ENCODE measurements around the gene CUZD1.

Gene CUZD1

DNA sequence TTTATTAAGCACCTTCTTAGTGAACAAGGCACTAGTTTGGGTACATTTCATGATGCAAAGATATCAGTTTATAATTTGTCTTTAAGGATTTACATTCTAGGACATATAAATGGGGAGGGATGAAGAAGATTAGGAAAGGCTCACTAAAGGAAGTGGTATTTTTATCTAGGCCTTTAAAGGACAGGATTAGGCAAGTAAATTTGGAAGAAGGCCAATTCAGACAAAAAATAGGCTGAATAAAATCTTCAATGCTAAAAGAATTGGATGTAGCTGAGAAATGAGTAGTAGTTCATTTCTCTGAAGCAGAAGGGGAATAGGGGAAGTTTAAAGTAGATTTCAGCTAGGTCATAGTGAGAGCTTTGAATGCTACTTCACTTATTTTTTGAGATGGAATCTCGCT is 38.5 kb upstream of the CUZD1 start:
- no peak for ATAC-seq
- no peak for TF ChIP-seq TOX (CRISPR knock-in tag; IDR thresholded peaks at IDR 0.05; ENCODE audit: borderline replicate concordance)

DNA sequence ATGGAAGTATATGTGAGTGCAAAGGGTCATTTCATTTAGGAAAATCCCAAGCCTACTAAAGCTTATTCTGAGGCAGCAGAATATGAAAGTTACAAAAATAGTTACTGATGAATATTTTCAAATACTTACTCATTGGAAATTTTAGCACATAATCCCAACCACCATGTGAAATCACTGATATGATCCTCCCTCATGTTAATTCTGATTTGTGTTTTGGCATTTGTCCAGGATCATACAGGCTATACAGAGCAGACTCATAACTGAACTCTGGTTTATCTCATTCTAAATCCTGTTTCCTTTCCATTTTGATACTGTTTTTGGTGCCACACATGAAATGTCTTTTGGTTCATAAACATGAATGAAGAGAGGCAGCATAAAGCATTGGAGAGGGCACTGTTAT is 37.1 kb upstream of the CUZD1 start:
- no peak for TF ChIP-seq ZNF565 (CRISPR knock-in tag; conservative IDR thresholded peaks at IDR 0.05; ENCODE audit: low read depth)
- TF ChIP-seq, protein P1, sequence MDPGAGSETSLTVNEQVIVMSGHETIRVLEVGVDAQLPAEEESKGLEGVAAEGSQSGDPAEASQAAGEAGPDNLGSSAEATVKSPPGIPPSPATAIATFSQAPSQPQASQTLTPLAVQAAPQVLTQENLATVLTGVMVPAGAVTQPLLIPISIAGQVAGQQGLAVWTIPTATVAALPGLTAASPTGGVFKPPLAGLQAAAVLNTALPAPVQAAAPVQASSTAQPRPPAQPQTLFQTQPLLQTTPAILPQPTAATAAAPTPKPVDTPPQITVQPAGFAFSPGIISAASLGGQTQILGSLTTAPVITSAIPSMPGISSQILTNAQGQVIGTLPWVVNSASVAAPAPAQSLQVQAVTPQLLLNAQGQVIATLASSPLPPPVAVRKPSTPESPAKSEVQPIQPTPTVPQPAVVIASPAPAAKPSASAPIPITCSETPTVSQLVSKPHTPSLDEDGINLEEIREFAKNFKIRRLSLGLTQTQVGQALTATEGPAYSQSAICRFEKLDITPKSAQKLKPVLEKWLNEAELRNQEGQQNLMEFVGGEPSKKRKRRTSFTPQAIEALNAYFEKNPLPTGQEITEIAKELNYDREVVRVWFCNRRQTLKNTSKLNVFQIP (CRISPR knock-in tag; IDR thresholded peaks at IDR 0.05; ENCODE audit: borderline replicate concordance, low read depth), result no peak
- no peak for TF ChIP-seq TCF4 (CRISPR knock-in tag; IDR thresholded peaks at IDR 0.05; ENCODE audit: borderline replicate concordance)
- TF ChIP-seq ESRRG (CRISPR knock-in tag; IDR thresholded peaks at IDR 0.05), result no peak
- TF ChIP-seq PPARA (CRISPR knock-in tag; IDR thresholded peaks at IDR 0.05; ENCODE audit: borderline replicate concordance), result no peak
- TF ChIP-seq, protein P2, sequence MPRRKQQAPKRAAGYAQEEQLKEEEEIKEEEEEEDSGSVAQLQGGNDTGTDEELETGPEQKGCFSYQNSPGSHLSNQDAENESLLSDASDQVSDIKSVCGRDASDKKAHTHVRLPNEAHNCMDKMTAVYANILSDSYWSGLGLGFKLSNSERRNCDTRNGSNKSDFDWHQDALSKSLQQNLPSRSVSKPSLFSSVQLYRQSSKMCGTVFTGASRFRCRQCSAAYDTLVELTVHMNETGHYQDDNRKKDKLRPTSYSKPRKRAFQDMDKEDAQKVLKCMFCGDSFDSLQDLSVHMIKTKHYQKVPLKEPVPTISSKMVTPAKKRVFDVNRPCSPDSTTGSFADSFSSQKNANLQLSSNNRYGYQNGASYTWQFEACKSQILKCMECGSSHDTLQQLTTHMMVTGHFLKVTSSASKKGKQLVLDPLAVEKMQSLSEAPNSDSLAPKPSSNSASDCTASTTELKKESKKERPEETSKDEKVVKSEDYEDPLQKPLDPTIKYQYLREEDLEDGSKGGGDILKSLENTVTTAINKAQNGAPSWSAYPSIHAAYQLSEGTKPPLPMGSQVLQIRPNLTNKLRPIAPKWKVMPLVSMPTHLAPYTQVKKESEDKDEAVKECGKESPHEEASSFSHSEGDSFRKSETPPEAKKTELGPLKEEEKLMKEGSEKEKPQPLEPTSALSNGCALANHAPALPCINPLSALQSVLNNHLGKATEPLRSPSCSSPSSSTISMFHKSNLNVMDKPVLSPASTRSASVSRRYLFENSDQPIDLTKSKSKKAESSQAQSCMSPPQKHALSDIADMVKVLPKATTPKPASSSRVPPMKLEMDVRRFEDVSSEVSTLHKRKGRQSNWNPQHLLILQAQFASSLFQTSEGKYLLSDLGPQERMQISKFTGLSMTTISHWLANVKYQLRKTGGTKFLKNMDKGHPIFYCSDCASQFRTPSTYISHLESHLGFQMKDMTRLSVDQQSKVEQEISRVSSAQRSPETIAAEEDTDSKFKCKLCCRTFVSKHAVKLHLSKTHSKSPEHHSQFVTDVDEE (CRISPR knock-in tag; IDR thresholded peaks at IDR 0.05), result no peak
- no peak for TF ChIP-seq ISL1 (CRISPR knock-in tag; IDR thresholded peaks at IDR 0.05)
- TF ChIP-seq ZC3H10 (CRISPR knock-in tag; IDR thresholded peaks at IDR 0.05), result no peak
- no peak for TF ChIP-seq ZFP3 (CRISPR knock-in tag; IDR thresholded peaks at IDR 0.05)
- no peak for TF ChIP-seq RARB (CRISPR knock-in tag; IDR thresholded peaks at IDR 0.05)
- TF ChIP-seq, protein P3, sequence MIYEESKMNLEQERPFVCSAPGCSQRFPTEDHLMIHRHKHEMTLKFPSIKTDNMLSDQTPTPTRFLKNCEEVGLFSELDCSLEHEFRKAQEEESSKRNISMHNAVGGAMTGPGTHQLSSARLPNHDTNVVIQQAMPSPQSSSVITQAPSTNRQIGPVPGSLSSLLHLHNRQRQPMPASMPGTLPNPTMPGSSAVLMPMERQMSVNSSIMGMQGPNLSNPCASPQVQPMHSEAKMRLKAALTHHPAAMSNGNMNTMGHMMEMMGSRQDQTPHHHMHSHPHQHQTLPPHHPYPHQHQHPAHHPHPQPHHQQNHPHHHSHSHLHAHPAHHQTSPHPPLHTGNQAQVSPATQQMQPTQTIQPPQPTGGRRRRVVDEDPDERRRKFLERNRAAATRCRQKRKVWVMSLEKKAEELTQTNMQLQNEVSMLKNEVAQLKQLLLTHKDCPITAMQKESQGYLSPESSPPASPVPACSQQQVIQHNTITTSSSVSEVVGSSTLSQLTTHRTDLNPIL (CRISPR knock-in tag; IDR thresholded peaks at IDR 0.05; ENCODE audit: low read depth), result no peak
- TF ChIP-seq ZNF70 (CRISPR knock-in tag; IDR thresholded peaks at IDR 0.05), result no peak
- TF ChIP-seq SNAI2 (CRISPR knock-in tag; IDR thresholded peaks at IDR 0.05), result no peak
- TF ChIP-seq, protein P4, sequence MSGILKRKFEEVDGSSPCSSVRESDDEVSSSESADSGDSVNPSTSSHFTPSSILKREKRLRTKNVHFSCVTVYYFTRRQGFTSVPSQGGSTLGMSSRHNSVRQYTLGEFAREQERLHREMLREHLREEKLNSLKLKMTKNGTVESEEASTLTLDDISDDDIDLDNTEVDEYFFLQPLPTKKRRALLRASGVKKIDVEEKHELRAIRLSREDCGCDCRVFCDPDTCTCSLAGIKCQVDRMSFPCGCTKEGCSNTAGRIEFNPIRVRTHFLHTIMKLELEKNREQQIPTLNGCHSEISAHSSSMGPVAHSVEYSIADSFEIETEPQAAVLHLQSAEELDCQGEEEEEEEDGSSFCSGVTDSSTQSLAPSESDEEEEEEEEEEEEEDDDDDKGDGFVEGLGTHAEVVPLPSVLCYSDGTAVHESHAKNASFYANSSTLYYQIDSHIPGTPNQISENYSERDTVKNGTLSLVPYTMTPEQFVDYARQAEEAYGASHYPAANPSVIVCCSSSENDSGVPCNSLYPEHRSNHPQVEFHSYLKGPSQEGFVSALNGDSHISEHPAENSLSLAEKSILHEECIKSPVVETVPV (CRISPR knock-in tag; IDR thresholded peaks at IDR 0.05), result no peak
- no peak for TF ChIP-seq GLIS3 (CRISPR knock-in tag; IDR thresholded peaks at IDR 0.05)
- no peak for TF ChIP-seq TOX (CRISPR knock-in tag; IDR thresholded peaks at IDR 0.05; ENCODE audit: borderline replicate concordance)
- TF ChIP-seq OSR1 (CRISPR knock-in tag; IDR thresholded peaks at IDR 0.05), result no peak
- no peak for TF ChIP-seq CSDC2 (CRISPR knock-in tag; IDR thresholded peaks at IDR 0.05)
- ATAC-seq, result no peak

DNA sequence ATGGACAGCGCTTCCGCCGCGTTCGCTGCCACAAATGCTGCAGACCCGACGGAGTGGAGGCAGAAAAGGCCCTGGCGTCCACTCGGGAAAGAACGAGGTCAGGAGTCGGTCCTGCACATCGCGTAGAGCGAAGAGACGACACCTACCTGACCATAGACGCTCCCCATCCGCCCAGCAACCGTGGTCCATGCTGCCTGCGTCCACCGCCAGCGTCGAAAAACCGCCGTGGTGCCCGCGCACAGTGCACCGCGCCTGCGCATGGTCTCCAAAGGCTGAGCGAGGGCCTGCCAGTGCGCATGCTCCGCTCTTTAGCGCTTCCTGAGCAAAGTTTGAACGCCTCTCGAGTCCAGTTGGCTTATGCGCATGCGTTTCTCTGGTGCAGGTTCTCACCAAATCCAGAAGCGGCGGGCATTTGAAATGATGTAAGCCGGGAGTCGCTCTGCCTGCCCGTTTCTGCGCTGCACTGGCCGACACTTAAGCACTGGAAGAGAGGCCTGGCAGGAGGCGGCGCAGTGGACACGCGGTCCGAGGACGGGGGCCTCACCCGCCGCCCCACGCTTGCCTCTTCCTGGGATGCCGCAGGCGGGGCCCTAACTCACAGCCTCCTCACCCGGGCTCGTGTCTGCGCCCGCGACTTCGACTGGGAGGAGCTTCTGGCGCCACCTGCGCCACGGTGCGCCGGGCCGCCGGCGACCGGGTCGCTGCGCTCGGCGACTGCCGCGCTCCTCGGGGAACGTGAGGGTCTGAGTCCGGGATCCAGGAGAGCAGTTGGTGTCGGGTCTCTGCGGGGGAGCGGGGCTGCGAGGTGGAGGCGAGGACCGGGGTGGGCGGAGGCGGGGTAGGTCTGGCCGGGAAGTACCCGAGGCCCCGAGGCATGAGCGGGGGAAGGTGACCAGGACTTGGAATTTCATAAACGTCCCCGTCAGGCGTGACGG is 33.9 kb upstream of the CUZD1 start, which contains the start of gene FAM24B:
Gene FAM24B, minus strand, starts transcription at position 243 of the 935 bp plus-strand sequence. CDS start 29,066 bp downstream, outside the sequence.
- peak; percentile 94 for ATAC-seq
- TF ChIP-seq ZNF565 (CRISPR knock-in tag; conservative IDR thresholded peaks at IDR 0.05; ENCODE audit: low read depth) (no peak), CSDC2 (CRISPR knock-in tag; IDR thresholded peaks at IDR 0.05) (no peak)
- TF ChIP-seq, protein P4 (CRISPR knock-in tag; IDR thresholded peaks at IDR 0.05), result no peak
